Activated CD8-positive, alpha-beta memory T cell treated with anti-CD3 and anti-CD28 coated beads for 1 hour (primary cell): Measurements from ENCODE around the gene VPS25.
"Not testable (repeated sequence)": the region's sequence is repeated elsewhere in the genome, so short reads cannot be mapped to it uniquely, and the experiment has no call there.

Experiments used
- DNase-seq, 2 donors: peaks; one replicate each; pipeline ENCODE4 v3.0.0-alpha.2; 2020; ENCODE audit warnings: low read depth in 1 of 2; ENCODE audit errors: extremely low read depth in 1 of 2

Gene VPS25

DNA sequence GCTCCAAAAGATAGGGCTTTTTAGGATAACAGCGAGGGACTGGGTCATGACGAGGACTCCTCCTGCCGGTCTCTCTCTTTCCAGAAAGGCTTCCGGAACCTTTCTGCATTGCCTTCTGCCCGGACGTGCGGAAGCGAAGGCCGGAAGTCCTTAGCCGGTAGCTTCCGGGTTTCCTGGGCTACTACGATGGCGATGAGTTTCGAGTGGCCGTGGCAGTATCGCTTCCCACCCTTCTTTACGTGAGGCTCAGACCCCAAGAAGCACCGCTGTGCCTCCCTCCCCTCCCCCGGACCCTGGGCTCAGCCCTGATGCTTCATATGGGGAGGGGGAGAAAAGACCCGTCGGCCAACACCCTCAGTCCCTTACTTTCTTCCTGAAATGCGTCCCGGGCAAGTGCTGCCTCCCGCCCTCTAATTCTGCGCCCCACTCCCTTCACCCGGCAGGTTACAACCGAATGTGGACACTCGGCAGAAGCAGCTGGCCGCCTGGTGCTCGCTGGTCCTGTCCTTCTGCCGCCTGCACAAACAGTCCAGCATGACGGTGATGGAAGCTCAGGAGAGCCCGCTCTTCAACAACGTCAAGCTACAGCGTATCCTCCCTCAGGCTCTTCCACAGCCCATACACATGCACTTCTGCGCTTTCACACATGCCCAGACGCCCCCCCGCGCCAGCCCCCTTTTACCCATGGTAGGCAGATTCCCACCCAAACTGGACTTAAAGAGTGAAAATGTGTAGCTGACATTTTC, at the start of gene VPS25:
Gene VPS25, plus strand, starts transcription at position 160 of the 746 bp plus-strand sequence. Its CDS starts 27 bp downstream, at position 187.
- peak; percentile 50 to 52 for DNase-seq

DNA sequence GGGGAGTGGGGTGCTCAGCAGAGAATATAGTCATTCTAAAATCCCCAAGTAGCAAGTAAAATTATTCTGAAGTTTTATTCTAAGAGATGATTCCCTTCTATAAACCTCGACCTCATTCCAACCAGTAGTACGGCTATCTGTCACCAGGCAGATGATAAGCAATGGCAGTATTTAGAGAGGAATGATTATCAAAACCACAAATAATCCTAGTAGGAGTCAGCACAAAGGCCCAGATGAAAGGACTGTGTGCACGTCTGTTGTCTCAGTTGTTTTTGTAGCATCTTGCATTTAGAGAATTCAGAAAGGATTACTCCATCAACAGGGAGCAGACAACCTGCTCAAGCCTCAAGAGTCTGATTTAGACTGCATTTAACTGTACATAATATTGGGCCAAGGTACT, 49.6 kb upstream of the VPS25 start:
- DNase-seq = no peak

DNA sequence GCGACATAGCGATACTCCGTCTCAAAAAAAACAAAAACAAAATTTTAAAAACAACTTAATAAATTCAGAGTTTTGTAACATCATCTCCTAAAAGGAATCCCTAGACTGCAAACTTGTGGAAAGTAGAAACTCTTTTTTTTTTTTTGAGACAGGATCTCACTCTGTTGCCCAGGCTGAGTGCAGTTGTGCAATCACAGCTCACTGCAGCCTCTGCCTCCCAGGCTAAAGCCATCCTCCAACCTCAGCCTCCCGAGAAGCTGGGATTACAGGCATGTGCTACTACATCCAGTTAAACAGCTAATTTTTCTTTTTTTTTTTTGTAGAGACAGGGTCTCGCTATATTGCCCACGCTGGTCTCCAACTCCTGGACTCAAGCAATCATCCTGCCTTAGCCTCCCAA, 48.1 kb upstream of the VPS25 start:
- DNase-seq = no peak

DNA sequence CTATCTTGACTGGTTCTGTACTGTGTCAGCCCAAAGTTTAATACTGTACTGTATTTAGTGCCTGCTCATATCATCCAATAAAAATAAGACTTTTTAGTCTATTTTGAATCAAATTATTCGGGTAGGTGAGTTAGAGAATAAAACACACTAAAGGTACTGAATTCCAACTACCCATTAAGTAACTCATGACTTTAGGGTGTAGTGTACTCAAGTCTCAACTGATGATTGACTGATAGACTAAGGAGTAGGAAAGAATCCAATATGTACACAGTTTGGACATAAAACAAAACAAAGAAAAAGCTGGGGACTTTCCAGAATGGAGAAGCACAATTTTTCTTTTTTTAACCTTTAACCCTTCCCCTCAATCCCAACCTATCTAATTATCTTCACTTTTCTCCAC, 32.5 kb upstream of the VPS25 start:
- DNase-seq = no peak

DNA sequence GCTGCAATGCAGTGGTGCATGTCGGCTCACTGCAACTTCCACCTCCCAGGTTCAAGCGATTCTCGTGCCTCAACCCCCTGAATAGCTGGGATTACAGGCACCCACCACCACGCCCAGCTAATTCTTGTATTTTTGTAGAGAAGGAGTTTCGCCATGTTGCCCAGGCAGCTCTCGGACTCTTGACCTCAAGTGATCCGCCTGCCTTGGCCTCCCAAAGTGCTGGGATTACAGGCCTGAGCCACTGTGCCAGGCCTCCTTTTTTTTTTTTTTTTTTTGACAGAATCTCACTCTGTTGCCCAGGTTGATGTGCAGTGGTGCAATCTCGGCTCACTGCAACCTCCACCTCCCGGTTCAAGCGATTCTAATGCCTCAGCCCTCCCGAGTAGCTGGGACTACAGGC, 30.3 kb upstream of the VPS25 start:
- DNase-seq = not testable (repeated sequence)

DNA sequence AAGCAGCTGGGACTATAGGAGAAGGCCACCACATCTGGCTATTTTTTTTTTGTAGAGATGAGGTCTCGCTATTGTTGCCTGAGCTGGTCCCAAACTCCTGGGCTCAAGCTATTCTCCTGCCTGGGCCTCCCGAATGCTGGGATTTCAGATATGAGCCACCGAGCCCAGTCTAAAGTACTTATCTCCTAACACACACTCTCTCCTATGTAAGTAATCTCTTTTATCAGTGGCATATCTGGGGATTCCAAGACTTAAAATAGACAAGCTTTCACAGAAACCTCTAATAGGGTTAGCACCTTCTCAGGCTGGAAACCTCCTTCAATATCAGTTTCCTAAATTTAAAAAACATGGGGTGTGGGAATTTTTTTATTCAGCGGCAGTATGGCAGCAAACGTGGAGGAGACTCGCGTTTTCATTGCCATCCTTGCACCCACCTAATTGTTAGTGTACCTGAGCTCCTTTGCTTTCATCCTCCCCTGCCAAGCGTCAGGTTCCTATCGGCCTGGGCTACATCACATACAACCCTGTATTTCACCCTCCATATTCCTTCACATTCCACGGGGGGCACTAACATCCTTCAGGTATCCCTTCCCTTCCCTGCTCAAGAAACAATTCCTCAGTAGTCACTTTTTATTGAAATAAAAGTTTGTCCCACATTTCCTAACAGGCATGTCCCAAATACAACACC, 29.5 kb upstream of the VPS25 start:
- no peak for DNase-seq

GRCh38 chr17:42744283-42744805, 28.9 kb upstream of the VPS25 start:
- DNase-seq = peak; percentile 29 to 37

GRCh38 chr17:42744806-42745617, 28.2 kb upstream of the VPS25 start, which contains the start of gene EZH1:
EZH1 (minus strand) TSS chr17:42745040; CDS start chr17:42728941, 16,099 bp downstream.
- peak; percentile 67 to 87 for DNase-seq

- DNase-seq = no peak
Measured at GRCh38 chr17:42748202-42748907, 24.9 kb upstream of the VPS25 start.

GRCh38 chr17:42748908-42749798, 24.1 kb upstream of the VPS25 start:
- DNase-seq = no peak

DNA sequence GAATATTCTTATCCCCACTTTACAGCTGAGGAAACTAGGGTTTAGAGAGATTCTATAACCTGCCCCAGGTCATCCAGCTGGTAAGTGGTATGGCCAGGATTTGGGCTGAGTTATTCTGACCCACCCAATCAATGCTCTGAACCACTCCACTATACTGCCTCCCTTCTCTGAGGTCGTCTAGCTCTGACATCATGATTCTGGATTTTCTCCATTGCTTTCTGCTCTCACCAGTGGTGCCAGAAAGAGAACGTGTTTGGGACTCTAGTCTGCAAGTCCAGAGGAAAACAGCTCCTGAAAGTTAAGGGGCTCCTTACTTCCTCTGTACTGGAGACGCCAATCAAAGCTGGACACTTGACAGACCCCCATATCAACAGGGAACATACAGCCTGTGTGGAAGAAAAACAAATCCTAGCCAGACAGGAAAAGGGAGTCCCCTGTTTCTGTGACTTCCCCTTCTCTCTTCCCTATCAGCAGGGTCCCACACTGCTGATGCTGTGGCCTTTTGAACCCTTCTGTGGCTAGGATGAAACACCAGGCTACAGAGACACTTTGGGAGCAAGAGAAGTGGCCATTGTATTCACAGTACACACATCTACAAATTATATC, 22.4 kb upstream of the VPS25 start:
- no peak for DNase-seq

DNA sequence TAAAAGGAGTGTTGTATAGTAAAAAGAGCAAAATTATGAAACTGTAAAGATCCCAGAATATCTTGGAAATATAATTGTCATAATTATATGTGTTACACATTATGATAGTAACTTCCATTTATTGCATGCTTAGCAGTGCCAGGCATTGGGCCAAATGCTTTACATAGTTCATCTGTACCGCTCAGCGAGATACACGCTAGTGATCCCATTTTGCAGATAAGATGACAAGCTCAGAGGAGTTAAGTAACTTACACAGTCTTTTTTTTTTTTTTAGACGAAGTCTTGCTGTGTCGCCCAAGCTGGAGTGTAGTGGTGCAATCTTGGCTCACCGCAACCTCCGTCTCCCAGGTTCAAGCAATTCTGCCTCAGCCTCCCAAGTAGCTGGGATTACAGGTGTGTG, 21.6 kb upstream of the VPS25 start:
- DNase-seq = no peak

- DNase-seq = no peak
Measured at GRCh38 chr17:42754782-42755181, 18.5 kb upstream of the VPS25 start.

- DNase-seq = no peak
Measured at GRCh38 chr17:42759982-42760651, 13.1 kb upstream of the VPS25 start.

DNA sequence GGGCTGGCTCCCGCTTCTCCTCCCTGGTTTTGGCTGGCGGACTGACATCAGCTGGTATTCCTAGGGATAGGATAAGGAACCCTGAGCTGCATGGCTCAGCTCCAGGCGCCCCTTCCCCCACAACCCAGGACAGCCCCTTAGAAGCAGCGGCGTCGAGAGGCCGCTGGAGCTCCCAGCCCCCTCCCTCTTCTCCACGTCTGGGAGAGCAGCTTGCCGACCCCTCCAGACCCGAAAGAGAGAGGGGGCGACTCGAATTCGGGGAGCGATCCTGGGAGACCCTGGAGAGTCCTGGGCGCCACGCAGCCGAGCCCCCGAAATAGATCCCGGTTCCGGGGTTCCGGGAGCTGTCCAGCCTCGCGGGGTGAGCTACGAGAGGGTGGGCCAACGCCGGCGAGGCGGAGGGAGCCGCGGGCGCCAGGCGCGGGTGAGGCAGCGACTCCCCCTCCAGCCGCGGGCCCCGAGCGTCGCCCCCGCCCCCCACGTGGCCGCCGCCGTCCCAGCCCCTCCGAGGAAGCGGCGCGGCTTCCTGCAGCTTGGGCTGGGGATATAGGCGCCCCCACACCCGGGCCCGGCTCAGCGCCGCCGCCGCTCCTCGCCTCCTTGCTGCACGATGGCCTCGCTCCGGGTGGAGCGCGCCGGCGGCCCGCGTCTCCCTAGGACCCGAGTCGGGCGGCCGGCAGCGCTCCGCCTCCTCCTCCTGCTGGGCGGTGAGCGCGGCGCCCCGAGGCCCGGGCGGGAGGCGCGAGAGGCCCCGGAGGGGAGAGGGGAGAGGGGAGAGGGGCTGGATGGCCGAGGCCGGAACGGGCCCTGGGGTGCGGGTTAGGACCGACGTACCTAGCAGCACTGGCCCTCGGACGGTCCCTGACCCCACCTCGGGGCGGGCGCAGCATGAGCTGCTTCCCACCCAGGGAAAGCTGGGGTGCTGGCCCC, 12.3 kb upstream of the VPS25 start, which contains the start of gene RAMP2:
Gene RAMP2, plus strand, starts transcription at position 576 of the 930 bp plus-strand sequence. Its CDS starts 35 bp downstream, at position 611.
- no peak for DNase-seq

DNA sequence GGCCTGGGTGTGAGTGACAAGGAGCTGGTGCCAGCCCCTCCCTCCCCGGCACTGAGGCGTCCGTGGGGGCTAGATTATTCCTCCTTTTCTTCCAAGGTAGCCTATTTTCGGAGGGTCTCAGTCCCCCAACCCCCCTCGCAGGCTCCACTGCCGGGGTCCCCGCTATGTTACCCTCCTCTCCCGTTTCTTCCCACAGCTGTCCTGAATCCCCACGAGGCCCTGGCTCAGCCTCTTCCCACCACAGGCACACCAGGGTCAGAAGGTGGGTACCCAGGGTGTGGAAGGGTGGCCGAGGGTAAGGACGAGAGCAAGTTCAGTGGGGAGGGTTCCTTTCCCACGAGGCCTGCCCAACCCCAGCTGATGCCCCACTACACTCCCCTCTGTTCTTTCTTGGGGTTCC, 11.6 kb upstream of the VPS25 start:
- DNase-seq = no peak

DNA sequence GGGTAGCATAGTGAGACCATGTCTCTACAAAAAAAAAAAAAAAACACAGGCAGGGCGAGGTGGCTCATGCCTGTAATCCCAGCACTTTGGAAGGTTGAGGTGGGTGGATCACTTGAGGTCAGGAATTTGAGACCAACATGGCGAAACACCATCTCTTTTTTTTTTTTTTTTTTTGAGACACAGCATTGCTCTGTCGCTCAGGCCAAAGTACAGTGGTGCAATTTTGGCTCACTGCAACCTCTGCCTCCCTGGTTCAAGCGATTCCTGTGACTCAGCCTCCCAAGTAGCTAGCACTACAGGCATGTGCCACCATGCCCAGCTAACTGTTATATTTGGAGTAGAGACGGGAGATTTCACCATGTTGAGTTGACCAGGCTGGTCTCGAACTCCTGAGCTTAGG, 7.1 kb upstream of the VPS25 start:
- DNase-seq = no peak
